WERI-Rb-1 (cell line): ENCODE data around the gene TH.

ENCODE experiments used
- DNase-seq: peaks from one replicate; pipeline ENCODE4 v3.0.0-alpha.2; 2020
- H3K27ac ChIP-seq: fragments of 250-450 bp; sonication (Bioruptor Pico); 2 replicates; pipeline ENCODE4 v1.5.1; 2020; ENCODE audit warnings: mild to moderate bottlenecking, moderate library complexity
- H3K27me3 ChIP-seq: fragments of 250-450 bp; sonication (Bioruptor Pico); 2 replicates; pipeline ENCODE4 v1.5.1; 2021; ENCODE audit warnings: mild to moderate bottlenecking, low read depth, moderate library complexity; ENCODE audit not compliant: insufficient read depth, severe bottlenecking
- H3K36me3 ChIP-seq: fragments of 250-450 bp; sonication (Bioruptor Pico); 2 replicates; pipeline ENCODE4 v1.5.1; 2020; ENCODE audit warnings: mild to moderate bottlenecking, moderate library complexity
- H3K4me3 ChIP-seq: 2 replicates; pipeline ENCODE4 v1.5.1; 2011; ENCODE audit warnings: low read depth, mild to moderate bottlenecking, control low read depth, low read length
- H3K9me3 ChIP-seq: fragments of 250-450 bp; sonication (Bioruptor Pico); 2 replicates; pipeline ENCODE4 v1.5.1; 2021; ENCODE audit warnings: mild to moderate bottlenecking, moderate library complexity; ENCODE audit not compliant: severe bottlenecking
- CTCF ChIP-seq: IDR thresholded peaks from 2 replicates; pipeline ENCODE4 v1.5.1; 2011; ENCODE audit warnings: low read depth, mild to moderate bottlenecking, control low read depth, inconsistent platforms, low read length

The TH gene

GRCh38 chr11:2205981-2206690 lies 34.5 kb upstream of the TH start:
- no peaks in the 10 kb centered on the region for H3K36me3 ChIP-seq
- no peak for TF ChIP-seq CTCF
- H3K9me3 ChIP-seq: no peaks in the 10 kb centered on the region
- H3K27me3 ChIP-seq: no peaks in the 10 kb centered on the region
- DNase-seq: no peak
- H3K4me3 ChIP-seq: no peak overlapping the region
- no peak overlapping the region for H3K27ac ChIP-seq

- Histone ChIP-seq H3K4me3 (no peak overlapping the region), H3K36me3 (no peaks in the 10 kb centered on the region), H3K27me3 (no peaks in the 10 kb centered on the region), H3K27ac (no peak overlapping the region), H3K9me3 (no peaks in the 10 kb centered on the region)
- TF ChIP-seq CTCF: no peak
- DNase-seq: no peak
These were observed 33.7 kb upstream of the TH start for GRCh38 chr11:2205214-2205720.

- Histone ChIP-seq H3K27me3 (no peaks in the 10 kb centered on the region), H3K27ac (no peak overlapping the region), H3K4me3 (no peak overlapping the region), H3K36me3 (no peaks in the 10 kb centered on the region), H3K9me3 (no peaks in the 10 kb centered on the region)
- TF ChIP-seq CTCF: no peak
- DNase-seq: no peak
These were observed 33.0 kb upstream of the TH start for GRCh38 chr11:2204361-2205213.

GRCh38 chr11:2203440-2204259 lies 32.0 kb upstream of the TH start:
- no peak for DNase-seq
- H3K27me3 ChIP-seq: no peaks in the 10 kb centered on the region
- no peak for TF ChIP-seq CTCF

GRCh38 chr11:2202900-2203439 lies 31.4 kb upstream of the TH start:
- DNase-seq: no peak
- Histone ChIP-seq H3K4me3 (no peak overlapping the region), H3K9me3 (no peaks in the 10 kb centered on the region), H3K36me3 (no peaks in the 10 kb centered on the region), H3K27ac (no peak overlapping the region), H3K27me3 (no peaks in the 10 kb centered on the region)
- TF ChIP-seq CTCF: no peak

More at GRCh38 chr11:2203440-2204259, 32.0 kb upstream of the TH start:
- Histone ChIP-seq H3K9me3 (no peaks in the 10 kb centered on the region), H3K27ac (no peak overlapping the region), H3K36me3 (no peaks in the 10 kb centered on the region), H3K4me3 (no peak overlapping the region)
